ENCODE results near the gene OR52H1. TPM values are rescaled to one million over a fixed set of nuclear protein-coding genes. Genes with fewer than 3 reads are reported as not detected.

Gene OR52H1
- total RNA-seq, result 0.09 and 0.11 TPM in 2 replicates

DNA sequence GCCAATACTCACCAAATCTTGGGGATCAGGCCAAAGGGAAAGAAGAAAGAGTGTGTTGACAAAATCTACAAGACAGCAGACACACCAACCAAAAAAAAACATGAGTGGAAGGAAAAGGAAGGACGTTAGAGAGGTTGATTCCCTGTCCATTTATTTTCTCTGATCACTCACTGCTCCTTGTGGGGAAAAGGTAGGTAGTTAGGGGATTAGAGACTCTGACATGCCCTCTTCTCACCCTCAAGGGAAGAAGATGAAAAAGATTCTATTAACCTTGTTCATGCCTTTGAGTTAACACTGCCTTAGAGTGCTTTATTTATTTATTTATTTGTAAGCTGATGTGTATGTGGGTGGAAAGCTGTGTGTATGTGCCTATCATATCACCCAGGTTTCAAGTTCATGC is at the start of gene OR52H1:
TSS of gene OR52H1 (minus strand) at position 101 of the 400 bp plus-strand sequence. CDS start 3,035 bp downstream, outside the sequence.

DNA sequence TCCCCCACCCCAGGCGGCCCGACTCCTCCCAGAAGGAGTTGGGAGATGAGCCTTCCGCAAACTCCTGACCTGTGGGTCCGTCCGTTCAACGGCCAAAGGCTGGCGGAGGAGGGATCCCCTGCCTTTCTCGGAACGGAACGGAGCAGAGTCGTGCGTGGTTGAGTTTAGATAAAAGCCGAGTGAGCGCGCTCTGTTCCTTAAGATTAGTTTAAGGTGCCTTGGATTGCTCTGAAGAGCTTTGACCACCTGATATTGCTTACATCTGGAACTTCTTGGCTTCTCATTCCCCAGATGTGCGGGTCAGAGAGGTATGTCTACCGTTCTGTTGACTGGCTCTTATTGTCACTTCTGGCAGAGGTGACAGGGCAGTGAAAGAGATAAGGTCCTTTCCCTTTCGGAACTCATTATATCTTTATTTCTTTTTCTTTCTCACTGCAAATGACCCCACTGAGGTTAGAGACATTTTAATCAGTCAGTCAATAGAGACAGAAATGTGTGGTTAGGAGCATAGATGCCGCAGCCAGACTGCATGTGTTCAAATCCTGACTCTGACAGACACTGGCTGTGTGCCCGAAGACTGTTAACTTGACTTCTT is 48.4 kb upstream of the OR52H1 start, which contains the start of gene TRIM6:
TSS of gene TRIM6 (plus strand) at position 31 of the 595 bp plus-strand sequence. CDS start at position 292, 261 bp downstream.

DNA sequence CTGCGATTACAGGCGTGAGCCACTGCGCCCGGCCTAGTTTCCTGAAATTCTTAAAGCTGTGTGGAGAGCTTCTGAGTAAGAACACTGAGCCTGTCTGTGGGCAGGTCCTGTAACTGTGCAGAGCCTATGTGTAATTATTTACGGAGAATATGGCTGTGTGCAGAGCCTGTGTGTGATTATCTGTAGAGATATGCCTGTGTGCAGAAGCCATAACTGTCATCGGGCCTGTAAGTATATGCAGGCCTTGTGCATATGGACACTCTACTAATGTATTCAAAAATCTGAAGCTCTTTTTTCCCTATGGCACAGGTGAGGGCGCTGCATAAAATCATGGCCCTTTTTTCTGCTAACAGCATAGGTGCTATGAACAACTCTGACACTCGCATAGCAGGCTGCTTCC is 32.2 kb upstream of the OR52H1 start, which contains the start of gene OR52B6:
TSS of gene OR52B6 (plus strand) at position 301 of the 400 bp plus-strand sequence. CDS start at position 301, 0 bp downstream.

DNA sequence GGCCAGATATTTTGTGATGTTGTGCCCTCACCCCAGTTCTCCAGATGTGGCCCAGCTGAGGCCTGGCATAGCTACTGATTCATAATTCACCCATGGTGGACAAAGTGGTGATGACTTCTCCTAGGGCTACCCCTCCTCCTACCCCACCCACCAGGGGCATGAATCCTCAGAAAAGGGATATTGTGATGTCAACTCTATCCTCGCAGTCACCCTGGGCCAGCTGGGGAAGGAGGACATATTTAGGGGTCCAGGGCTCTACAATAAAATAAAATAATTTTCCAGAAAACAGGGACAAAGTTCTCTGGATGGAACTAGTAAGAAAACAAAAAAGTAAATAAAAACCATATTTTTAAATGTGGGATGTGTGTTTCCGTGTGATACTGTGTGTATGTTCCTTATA is 31.7 kb downstream of the OR52H1 start, which contains the start of gene UBQLNL:
TSS of gene UBQLNL (minus strand) at position 101 of the 400 bp plus-strand sequence. CDS start 258 bp downstream, outside the sequence.

DNA sequence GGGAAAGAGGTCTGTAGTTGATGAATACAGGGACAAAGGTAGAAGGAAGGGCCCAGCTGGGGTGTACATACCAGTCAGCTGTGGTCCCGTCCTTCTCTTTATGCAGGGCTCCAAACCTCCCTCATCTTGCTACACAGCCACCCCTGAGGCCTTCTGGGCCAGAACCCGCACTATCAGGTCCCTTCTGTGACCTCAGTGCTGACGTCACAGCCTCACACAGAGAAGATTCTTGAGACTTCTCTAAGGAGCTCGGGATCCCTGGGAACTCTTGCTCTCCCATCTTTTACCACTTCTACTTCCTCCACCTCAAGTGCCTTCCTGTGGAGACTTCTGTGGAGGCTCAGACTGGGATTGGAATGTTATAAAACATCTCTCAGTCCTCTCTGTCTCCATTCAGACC is 38.5 kb downstream of the OR52H1 start, which contains the start of gene UBQLN3:
TSS of gene UBQLN3 (minus strand) at position 155 of the 400 bp plus-strand sequence. CDS start 399 bp downstream, outside the sequence.

Other genes starting within 250 kb of the OR52H1 start
- not detected in 2 replicates for gene OR51B4, start 246.6 kb downstream of the OR52H1 start, total RNA-seq
- not detected in 2 replicates for gene OR51B2, start 224.2 kb downstream of the OR52H1 start, total RNA-seq
- 0.09 TPM in 1 of 2 replicates, not detected in the other for gene OR51B5, start 205.0 kb downstream of the OR52H1 start, total RNA-seq
- not detected in 2 replicates for gene OR51B6, start 197.0 kb downstream of the OR52H1 start, total RNA-seq
- not detected in 2 replicates for gene OR51M1, start 164.7 kb downstream of the OR52H1 start, total RNA-seq
- not detected in 2 replicates for gene OR51Q1, start 126.4 kb downstream of the OR52H1 start, total RNA-seq
- gene OR51I1, start 107.0 kb downstream of the OR52H1 start, total RNA-seq, result not detected in 2 replicates
- not detected in 2 replicates for gene OR51I2, start 99.2 kb downstream of the OR52H1 start, total RNA-seq
- gene OR52D1, start 59.9 kb downstream of the OR52H1 start, total RNA-seq, result not detected in 2 replicates
- gene UBQLN3, start 38.6 kb downstream of the OR52H1 start, total RNA-seq, result 0.09 TPM in 1 of 2 replicates, not detected in the other
- gene UBQLNL, start 31.8 kb downstream of the OR52H1 start, total RNA-seq, result not detected in 2 replicates
- gene OR52B6, start 32.3 kb upstream of the OR52H1 start, total RNA-seq, result not detected in 2 replicates
- 0.43 and 1.5 TPM in 2 replicates for gene TRIM6, start 48.1 kb upstream of the OR52H1 start, total RNA-seq
- 8.3 and 12.1 TPM in 2 replicates for gene TRIM34, start 76.5 kb upstream of the OR52H1 start, total RNA-seq
- gene TRIM5, start 136.5 kb upstream of the OR52H1 start, total RNA-seq, result 54.8 and 60.8 TPM in 2 replicates
- 30.5 and 46.6 TPM in 2 replicates for gene TRIM22, start 141.2 kb upstream of the OR52H1 start, total RNA-seq
- gene OR56B1, start 187.9 kb upstream of the OR52H1 start, total RNA-seq, result not detected in 2 replicates
- gene OR52N4, start 205.7 kb upstream of the OR52H1 start, total RNA-seq, result not detected in 2 replicates
- not detected in 2 replicates for gene OR52N5, start 234.8 kb upstream of the OR52H1 start, total RNA-seq
- gene OR52N1, start 242.7 kb upstream of the OR52H1 start, total RNA-seq, result not detected in 2 replicates

Data from dermis lymphatic vessel endothelial cell (primary cell).